GM23338 (cell line): ENCODE data around the gene DLL1. TPM values are rescaled to one million over a fixed set of nuclear protein-coding genes. Genes with fewer than 3 reads are reported as not detected.

Experiments used
- ATAC-seq: fragments of 200-7000 bp; cut with Tn5 transposase; 3 replicates; pipeline ENCODE4 v1.9.1; 2020
- DNase-seq: peaks from one replicate; pipeline ENCODE4 v3.0.0-alpha.2; 2015; ENCODE audit warnings: low spot score
- H2AFZ ChIP-seq: fragments of 200-600 bp; sonication (generic); 2 replicates; pipeline ENCODE4 v1.8.0; 2016; ENCODE audit warnings: antibody characterized with exemption, mild to moderate bottlenecking, moderate library complexity
- H3F3A ChIP-seq: fragments of 200-600 bp; sonication (generic); replicated peaks from 2 replicates; pipeline ENCODE4 v1.8.0; 2017; ENCODE audit warnings: antibody characterized with exemption, mixed run types, low read depth
- H3K27ac ChIP-seq: fragments of 200-600 bp; sonication (generic); 2 replicates; pipeline ENCODE4 v1.6.1; 2016; ENCODE audit warnings: low read depth
- H3K27me3 ChIP-seq: fragments of 200-600 bp; sonication (generic); 2 replicates; pipeline ENCODE4 v1.8.0; 2016; ENCODE audit warnings: mild to moderate bottlenecking, mixed run types, moderate library complexity; ENCODE audit not compliant: insufficient read depth
- H3K36me3 ChIP-seq: fragments of 200-600 bp; sonication (generic); 2 replicates; pipeline ENCODE4 v1.8.0; 2016; ENCODE audit warnings: mild to moderate bottlenecking; ENCODE audit not compliant: insufficient read depth
- H3K4me1 ChIP-seq: fragments of 200-600 bp; sonication (generic); 2 replicates; pipeline ENCODE4 v1.8.0; 2016; ENCODE audit warnings: mild to moderate bottlenecking, moderate library complexity; ENCODE audit not compliant: insufficient read depth
- H3K4me2 ChIP-seq: fragments of 200-600 bp; sonication (generic); 2 replicates; pipeline ENCODE4 v1.7.1; 2017; ENCODE audit warnings: mixed run types
- H3K4me3 ChIP-seq: fragments of 200-600 bp; sonication (generic); 2 replicates; pipeline ENCODE4 v1.6.1; 2016; ENCODE audit warnings: mixed run types
- H3K79me2 ChIP-seq: fragments of 200-600 bp; sonication (generic); replicated peaks from 2 replicates; pipeline ENCODE4 v1.8.0; 2017; ENCODE audit warnings: mild to moderate bottlenecking; ENCODE audit not compliant: insufficient read depth
- H3K9me2 ChIP-seq: fragments of 200-600 bp; sonication (generic); 2 replicates; pipeline ENCODE4 v1.8.0; 2017; ENCODE audit not compliant: insufficient read depth
- H4K20me1 ChIP-seq: fragments of 200-600 bp; sonication (generic); replicated peaks from 2 replicates; pipeline ENCODE4 v1.8.0; 2017; ENCODE audit warnings: mild to moderate bottlenecking; ENCODE audit not compliant: insufficient read depth
- H3K27ac Mint-ChIP-seq: 2 replicates; pipeline ENCODE4 v1.8.0; 2020; ENCODE audit warnings: inconsistent platforms, mild to moderate bottlenecking, moderate library complexity, mixed read lengths
- H3K27me3 Mint-ChIP-seq: 3 replicates; pipeline ENCODE4 v1.8.0; 2022; ENCODE audit warnings: low read depth, mild to moderate bottlenecking, moderate library complexity, mixed read lengths, inconsistent platforms; ENCODE audit not compliant: insufficient read depth, poor library complexity
- H3K36me3 Mint-ChIP-seq: 3 replicates; pipeline ENCODE4 v1.8.0; 2021; ENCODE audit warnings: low read depth, mild to moderate bottlenecking, inconsistent platforms, moderate library complexity, mixed read lengths
- H3K4me1 Mint-ChIP-seq: 3 replicates; pipeline ENCODE4 v1.8.0; 2020; ENCODE audit warnings: mild to moderate bottlenecking, inconsistent platforms, mixed read lengths
- H3K4me3 Mint-ChIP-seq: 3 replicates; pipeline ENCODE4 v1.8.0; 2021; ENCODE audit warnings: moderate library complexity, mild to moderate bottlenecking, inconsistent platforms, mixed read lengths
- H3K9me3 Mint-ChIP-seq: 3 replicates; pipeline ENCODE4 v1.8.0; 2020; ENCODE audit warnings: moderate library complexity, mild to moderate bottlenecking, inconsistent platforms, mixed read lengths
- EZH2 ChIP-seq: fragments of 200-600 bp; sonication (generic); IDR thresholded peaks from one replicate; pipeline ENCODE4 v1.8.0; 2017; ENCODE audit warnings: antibody characterized with exemption, mild to moderate bottlenecking, low read depth; ENCODE audit not compliant: unreplicated experiment
- EZH2phosphoT487 ChIP-seq: fragments of 200-600 bp; sonication (generic); IDR thresholded peaks from one replicate; pipeline ENCODE4 v1.8.1; 2018; ENCODE audit warnings: antibody characterized with exemption; ENCODE audit not compliant: unreplicated experiment
- JUNB ChIP-seq: IDR thresholded peaks from one replicate; pipeline ENCODE4 v1.6.1; 2016; ENCODE audit warnings: antibody characterized with exemption; ENCODE audit not compliant: unreplicated experiment
- POLR2AphosphoS5 ChIP-seq: IDR thresholded peaks from 2 replicates; pipeline ENCODE4 v1.6.1; 2016; ENCODE audit warnings: antibody characterized with exemption, low read depth
- STAT1 ChIP-seq: IDR thresholded peaks from one replicate; pipeline ENCODE4 v1.6.1; 2016; ENCODE audit warnings: antibody characterized with exemption; ENCODE audit not compliant: unreplicated experiment
- polyA plus RNA-seq: library from polyadenylated mRNA; unstranded; fragments of >200 nt; fragmentation: Nextera tagmentation; extraction: Ambion mirVana; gene quantifications from 2 replicates; pipeline ENCODE4 v1.2.1, GENCODE V29; 2016
- total RNA-seq: library from RNA; depleted of rRNA; stranded (reverse); fragments of >200 nt; shearing (Covaris generic); gene quantifications from 2 replicates; pipeline ENCODE4 v1.2.3, GENCODE V29; 2014
- TF ChIP-seq, protein P1 (sequence below): IDR thresholded peaks from 2 replicates; pipeline ENCODE4 v1.6.1; 2016; ENCODE audit warnings: antibody characterized with exemption
- TF ChIP-seq, protein P2 (sequence below): fragments of 250-450 bp; sonication (Bioruptor Pico); IDR thresholded peaks from 2 replicates; pipeline ENCODE4 v1.5.0; 2020; ENCODE audit warnings: mild to moderate bottlenecking, moderate library complexity

Gene DLL1
- total and polyA plus RNA-seq, 2 experiments from 2014 or later = 2.2 to 4.6 TPM

DNA sequence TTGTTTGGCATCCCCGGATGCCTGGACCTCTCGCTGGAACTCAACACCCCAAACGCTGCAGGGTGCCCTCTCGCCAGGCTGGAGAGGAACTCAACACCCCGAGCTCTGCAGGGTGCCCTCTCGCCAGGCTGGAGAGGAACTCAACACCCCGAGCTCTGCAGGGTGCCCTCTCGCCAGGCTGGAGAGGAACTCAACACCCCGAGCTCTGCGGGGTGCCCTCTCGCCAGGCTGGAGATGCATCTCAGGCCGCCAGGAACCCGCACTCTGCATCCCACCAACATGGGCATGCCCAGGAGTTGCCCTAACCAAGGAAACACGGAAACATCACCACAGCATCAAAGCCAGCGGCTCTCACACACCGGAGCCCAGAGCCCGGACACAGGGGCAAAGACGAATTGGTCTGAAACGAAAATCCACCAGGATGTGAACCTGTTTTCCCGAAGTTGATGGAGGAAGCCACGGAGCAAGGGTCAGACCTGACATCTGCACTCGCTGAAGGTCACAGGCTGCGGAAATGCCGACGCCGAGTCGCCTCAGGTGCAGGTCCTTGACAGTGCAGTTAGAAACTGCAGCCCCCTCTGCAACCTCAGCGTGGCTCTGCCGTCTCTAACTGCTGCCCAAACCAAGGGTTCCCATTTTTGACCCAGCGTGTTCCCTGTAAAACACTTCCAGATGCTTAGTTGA is 37.5 kb downstream of the DLL1 start (continued):
- no peak for TF ChIP-seq JUNB
- no peak for TF ChIP-seq EZH2phosphoT487
- TF ChIP-seq POLR2AphosphoS5 = no peak
- no peak for TF ChIP-seq STAT1

DNA sequence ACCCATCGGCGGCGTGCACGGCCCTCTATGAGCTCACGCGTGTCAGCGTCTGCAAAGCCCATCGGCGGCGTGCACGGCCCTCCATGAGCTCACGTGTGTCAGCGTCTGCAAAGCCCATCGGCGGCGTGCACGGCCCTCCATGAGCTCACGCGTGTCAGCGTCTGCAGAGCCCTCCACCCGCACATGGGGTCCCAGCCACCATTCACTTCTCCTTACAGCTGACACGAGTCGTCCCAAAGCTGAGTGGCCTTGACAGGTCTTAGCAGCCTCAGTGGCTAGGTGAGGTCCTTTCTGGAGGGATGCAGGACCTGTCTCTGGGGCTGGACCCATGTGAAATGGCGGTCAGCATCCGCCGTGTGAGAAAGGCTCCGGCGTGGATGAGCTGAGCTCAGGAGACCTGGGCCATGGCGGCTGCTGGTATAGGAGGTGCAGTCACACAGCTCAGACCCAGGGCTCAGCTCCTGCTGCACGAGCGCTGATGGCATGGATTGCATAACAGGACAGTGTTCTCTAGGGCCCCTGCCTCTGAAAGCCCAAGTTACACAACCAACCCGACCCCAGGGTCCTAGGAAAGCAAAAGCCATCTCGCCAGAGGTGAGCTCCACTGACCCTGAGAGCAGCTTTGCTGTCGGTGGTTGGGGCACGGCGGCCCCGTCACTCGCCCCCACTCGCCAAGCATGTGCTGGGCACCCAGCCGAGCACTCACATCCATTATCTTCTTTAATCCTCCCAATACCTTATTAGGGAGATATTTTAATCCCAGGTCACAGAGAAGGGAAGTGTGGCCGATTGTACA is 38.9 kb downstream of the DLL1 start:
- Mint-ChIP-seq H3K4me1 (peaks cover 5% of the 10 kb centered on the region; the same call in 2 of the 3 replicates), H3K27me3 (peaks cover 4% of the 10 kb centered on the region), H3K27ac (no peak overlapping the region), H3K36me3 (no peaks in the 10 kb centered on the region; the same call in 2 of the 3 replicates), H3K9me3 (no peaks in the 10 kb centered on the region), H3K4me3 (no peak overlapping the region)
- H3K4me3 ChIP-seq = no peak overlapping the region
- no peaks in the 10 kb centered on the region for H3K36me3 ChIP-seq
- DNase-seq (no peak), ATAC-seq (no peak)
- H3K4me1 ChIP-seq = no peaks in the 10 kb centered on the region
- no peak overlapping the region for H3K27ac ChIP-seq
- no peaks in the 10 kb centered on the region for H3K79me2 ChIP-seq
- H3K4me2 ChIP-seq = no peak overlapping the region
- H3K9me2 ChIP-seq = no peaks in the 10 kb centered on the region
- H4K20me1 ChIP-seq = no peaks in the 10 kb centered on the region
- no peak overlapping the region for H2AFZ ChIP-seq
- H3F3A ChIP-seq = no peaks in the 10 kb centered on the region
- no peak for TF ChIP-seq POLR2AphosphoS5
- H3K27me3 ChIP-seq = no peaks in the 10 kb centered on the region

DNA sequence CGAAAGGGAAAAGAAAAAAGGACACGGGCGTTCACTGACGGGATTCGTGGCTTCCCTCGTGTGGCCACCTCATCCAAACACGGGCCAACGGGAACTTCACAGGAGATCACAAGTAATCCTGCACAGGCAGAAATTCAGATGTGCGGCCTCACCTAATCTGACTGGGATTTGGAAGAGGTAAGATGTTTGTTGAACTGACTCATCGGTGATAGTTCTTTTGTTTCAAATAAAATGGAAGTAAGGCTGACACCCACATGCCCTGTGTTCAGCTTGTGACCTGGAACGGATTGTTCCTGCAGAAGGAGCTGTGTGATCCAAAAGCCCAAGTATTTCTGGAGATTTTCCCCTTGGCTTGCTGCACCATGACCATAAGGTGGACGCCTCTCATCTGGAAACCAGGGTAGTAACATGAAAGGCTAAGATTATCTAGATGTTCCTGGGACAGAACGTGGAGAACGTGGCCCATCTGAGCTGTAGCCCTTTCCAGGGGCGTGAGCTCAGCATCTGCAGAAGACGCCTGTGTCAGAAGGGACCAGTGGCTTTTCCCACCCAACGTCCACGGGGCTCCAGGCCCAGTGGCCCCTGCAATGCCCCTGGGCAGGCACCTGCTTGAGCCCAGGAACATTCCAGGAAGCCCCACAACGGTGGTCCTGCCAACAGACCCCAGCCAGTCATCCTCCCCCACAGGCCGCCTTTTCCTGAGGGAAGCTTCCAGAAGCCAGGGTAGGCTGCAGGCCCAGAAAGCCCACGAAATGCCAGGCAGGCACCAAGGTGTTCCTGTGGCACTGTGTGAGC is 39.7 kb downstream of the DLL1 start:
- no peaks in the 10 kb centered on the region for H3K4me1 ChIP-seq
- no peak overlapping the region for H3K4me2 ChIP-seq
- H3K36me3 ChIP-seq = no peaks in the 10 kb centered on the region
- no peaks in the 10 kb centered on the region for H4K20me1 ChIP-seq
- ATAC-seq (no peak), DNase-seq (no peak)
- H2AFZ ChIP-seq = no peak overlapping the region
- Mint-ChIP-seq H3K9me3 (no peaks in the 10 kb centered on the region), H3K4me3 (no peak overlapping the region), H3K27me3 (peaks cover 4% of the 10 kb centered on the region), H3K27ac (no peak overlapping the region), H3K36me3 (no peaks in the 10 kb centered on the region; the same call in 2 of the 3 replicates), H3K4me1 (peaks cover 5% of the 10 kb centered on the region; the same call in 2 of the 3 replicates)
- no peaks in the 10 kb centered on the region for H3K27me3 ChIP-seq
- H3F3A ChIP-seq = no peaks in the 10 kb centered on the region
- no peak overlapping the region for H3K27ac ChIP-seq
- no peak overlapping the region for H3K4me3 ChIP-seq
- H3K9me2 ChIP-seq = no peaks in the 10 kb centered on the region
- H3K79me2 ChIP-seq = no peaks in the 10 kb centered on the region
- TF ChIP-seq EZH2 (no peak), POLR2AphosphoS5 (no peak), JUNB (no peak)
- TF ChIP-seq, protein P1, sequence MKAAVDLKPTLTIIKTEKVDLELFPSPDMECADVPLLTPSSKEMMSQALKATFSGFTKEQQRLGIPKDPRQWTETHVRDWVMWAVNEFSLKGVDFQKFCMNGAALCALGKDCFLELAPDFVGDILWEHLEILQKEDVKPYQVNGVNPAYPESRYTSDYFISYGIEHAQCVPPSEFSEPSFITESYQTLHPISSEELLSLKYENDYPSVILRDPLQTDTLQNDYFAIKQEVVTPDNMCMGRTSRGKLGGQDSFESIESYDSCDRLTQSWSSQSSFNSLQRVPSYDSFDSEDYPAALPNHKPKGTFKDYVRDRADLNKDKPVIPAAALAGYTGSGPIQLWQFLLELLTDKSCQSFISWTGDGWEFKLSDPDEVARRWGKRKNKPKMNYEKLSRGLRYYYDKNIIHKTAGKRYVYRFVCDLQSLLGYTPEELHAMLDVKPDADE = no peak
- TF ChIP-seq, protein P2, sequence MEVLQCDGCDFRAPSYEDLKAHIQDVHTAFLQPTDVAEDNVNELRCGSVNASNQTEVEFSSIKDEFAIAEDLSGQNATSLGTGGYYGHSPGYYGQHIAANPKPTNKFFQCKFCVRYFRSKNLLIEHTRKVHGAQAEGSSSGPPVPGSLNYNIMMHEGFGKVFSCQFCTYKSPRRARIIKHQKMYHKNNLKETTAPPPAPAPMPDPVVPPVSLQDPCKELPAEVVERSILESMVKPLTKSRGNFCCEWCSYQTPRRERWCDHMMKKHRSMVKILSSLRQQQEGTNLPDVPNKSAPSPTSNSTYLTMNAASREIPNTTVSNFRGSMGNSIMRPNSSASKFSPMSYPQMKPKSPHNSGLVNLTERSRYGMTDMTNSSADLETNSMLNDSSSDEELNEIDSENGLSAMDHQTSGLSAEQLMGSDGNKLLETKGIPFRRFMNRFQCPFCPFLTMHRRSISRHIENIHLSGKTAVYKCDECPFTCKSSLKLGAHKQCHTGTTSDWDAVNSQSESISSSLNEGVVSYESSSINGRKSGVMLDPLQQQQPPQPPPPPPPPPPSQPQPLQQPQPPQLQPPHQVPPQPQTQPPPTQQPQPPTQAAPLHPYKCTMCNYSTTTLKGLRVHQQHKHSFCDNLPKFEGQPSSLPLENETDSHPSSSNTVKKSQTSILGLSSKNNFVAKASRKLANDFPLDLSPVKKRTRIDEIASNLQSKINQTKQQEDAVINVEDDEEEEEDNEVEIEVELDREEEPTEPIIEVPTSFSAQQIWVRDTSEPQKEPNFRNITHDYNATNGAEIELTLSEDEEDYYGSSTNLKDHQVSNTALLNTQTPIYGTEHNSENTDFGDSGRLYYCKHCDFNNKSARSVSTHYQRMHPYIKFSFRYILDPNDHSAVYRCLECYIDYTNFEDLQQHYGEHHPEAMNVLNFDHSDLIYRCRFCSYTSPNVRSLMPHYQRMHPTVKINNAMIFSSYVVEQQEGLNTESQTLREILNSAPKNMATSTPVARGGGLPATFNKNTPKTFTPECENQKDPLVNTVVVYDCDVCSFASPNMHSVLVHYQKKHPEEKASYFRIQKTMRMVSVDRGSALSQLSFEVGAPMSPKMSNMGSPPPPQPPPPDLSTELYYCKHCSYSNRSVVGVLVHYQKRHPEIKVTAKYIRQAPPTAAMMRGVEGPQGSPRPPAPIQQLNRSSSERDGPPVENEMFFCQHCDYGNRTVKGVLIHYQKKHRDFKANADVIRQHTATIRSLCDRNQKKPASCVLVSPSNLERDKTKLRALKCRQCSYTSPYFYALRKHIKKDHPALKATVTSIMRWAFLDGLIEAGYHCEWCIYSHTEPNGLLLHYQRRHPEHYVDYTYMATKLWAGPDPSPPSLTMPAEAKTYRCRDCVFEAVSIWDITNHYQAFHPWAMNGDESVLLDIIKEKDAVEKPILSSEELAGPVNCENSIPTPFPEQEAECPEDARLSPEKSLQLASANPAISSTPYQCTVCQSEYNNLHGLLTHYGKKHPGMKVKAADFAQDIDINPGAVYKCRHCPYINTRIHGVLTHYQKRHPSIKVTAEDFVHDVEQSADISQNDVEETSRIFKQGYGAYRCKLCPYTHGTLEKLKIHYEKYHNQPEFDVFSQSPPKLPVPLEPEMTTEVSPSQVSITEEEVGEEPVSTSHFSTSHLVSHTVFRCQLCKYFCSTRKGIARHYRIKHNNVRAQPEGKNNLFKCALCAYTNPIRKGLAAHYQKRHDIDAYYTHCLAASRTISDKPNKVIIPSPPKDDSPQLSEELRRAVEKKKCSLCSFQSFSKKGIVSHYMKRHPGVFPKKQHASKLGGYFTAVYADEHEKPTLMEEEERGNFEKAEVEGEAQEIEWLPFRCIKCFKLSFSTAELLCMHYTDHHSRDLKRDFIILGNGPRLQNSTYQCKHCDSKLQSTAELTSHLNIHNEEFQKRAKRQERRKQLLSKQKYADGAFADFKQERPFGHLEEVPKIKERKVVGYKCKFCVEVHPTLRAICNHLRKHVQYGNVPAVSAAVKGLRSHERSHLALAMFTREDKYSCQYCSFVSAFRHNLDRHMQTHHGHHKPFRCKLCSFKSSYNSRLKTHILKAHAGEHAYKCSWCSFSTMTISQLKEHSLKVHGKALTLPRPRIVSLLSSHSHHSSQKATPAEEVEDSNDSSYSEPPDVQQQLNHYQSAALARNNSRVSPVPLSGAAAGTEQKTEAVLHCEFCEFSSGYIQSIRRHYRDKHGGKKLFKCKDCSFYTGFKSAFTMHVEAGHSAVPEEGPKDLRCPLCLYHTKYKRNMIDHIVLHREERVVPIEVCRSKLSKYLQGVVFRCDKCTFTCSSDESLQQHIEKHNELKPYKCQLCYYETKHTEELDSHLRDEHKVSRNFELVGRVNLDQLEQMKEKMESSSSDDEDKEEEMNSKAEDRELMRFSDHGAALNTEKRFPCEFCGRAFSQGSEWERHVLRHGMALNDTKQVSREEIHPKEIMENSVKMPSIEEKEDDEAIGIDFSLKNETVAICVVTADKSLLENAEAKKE = no peak
